WTC11 (cell line): ENCODE data around the gene SNAP47. TPM values are rescaled to one million over a fixed set of nuclear protein-coding genes. Genes with fewer than 3 reads are reported as not detected.

Source experiments
- ATAC-seq: fragments of 200-7000 bp; cut with Tn5 transposase; 2 replicates; pipeline ENCODE4 v1.10.0; 2021; ENCODE audit warnings: mild to moderate bottlenecking, moderate library complexity
- CTCF ChIA-PET: fragments of 300-600 bp; sonication (Branson Sonifier 250); formaldehyde crosslinking; loops from one replicate; lab custom pipeline; 2021; ENCODE audit warnings: antibody characterized with exemption; lab: Charles Lee
- POLR2A ChIA-PET: fragments of 350-600 bp; sonication (Branson Sonifier 250); formaldehyde crosslinking; loops from one replicate; lab custom pipeline; 2021; ENCODE audit warnings: antibody characterized with exemption; lab: Charles Lee
- DNase-seq: peaks from one replicate; pipeline ENCODE4 v3.0.0; 2021; ENCODE audit warnings: low spot score
- H3K27ac Mint-ChIP-seq: 2 replicates; pipeline ENCODE4 v1.8.0; 2021; ENCODE audit warnings: mixed read lengths
- H3K27me3 Mint-ChIP-seq: 2 replicates; pipeline ENCODE4 v1.8.0; 2021; ENCODE audit warnings: low read depth, mild to moderate bottlenecking, moderate library complexity, mixed read lengths
- H3K36me3 Mint-ChIP-seq: 2 replicates; pipeline ENCODE4 v1.8.0; 2021; ENCODE audit warnings: mixed read lengths
- H3K4me1 Mint-ChIP-seq: 2 replicates; pipeline ENCODE4 v1.8.0; 2022; ENCODE audit warnings: mixed read lengths
- H3K4me3 Mint-ChIP-seq: 2 replicates; pipeline ENCODE4 v1.8.0; 2021; ENCODE audit warnings: mild to moderate bottlenecking, moderate library complexity, mixed read lengths
- H3K9me3 Mint-ChIP-seq: 2 replicates; pipeline ENCODE4 v1.8.0; 2021; ENCODE audit warnings: mixed read lengths
- ELF4 ChIP-seq: sonication (generic); formaldehyde crosslinking; IDR thresholded peaks from 2 replicates; pipeline ENCODE4 v1.8.1; 2022; ENCODE audit warnings: low read depth, mild to moderate bottlenecking, moderate library complexity, missing genetic modification reagents
- ESRRA ChIP-seq: sonication (generic); formaldehyde crosslinking; IDR thresholded peaks from 2 replicates; pipeline ENCODE4 v1.8.1; 2022; ENCODE audit warnings: mild to moderate bottlenecking, missing genetic modification reagents, borderline replicate concordance
- FOXK1 ChIP-seq: sonication (generic); formaldehyde crosslinking; IDR thresholded peaks from 2 replicates; pipeline ENCODE4 v1.8.0; 2022; ENCODE audit warnings: mild to moderate bottlenecking, moderate library complexity, missing genetic modification reagents
- GABPB1 ChIP-seq: sonication (generic); formaldehyde crosslinking; IDR thresholded peaks from 2 replicates; pipeline ENCODE4 v1.8.1; 2023; ENCODE audit warnings: mild to moderate bottlenecking, missing genetic modification reagents
- GRHL2 ChIP-seq: fragments of 250-450 bp; sonication (Bioruptor Pico); IDR thresholded peaks from 2 replicates; pipeline ENCODE4 v1.8.0; 2022; ENCODE audit warnings: mild to moderate bottlenecking, moderate library complexity; ENCODE audit not compliant: insufficient replicate concordance, severe bottlenecking
- NFYB ChIP-seq: sonication (generic); formaldehyde crosslinking; conservative IDR thresholded peaks from 2 replicates; pipeline ENCODE4 v1.8.0; 2022; ENCODE audit warnings: low read depth, missing genetic modification reagents
- NR3C1 ChIP-seq: sonication (generic); formaldehyde crosslinking; conservative IDR thresholded peaks from 2 replicates; pipeline ENCODE4 v1.8.1; 2023; ENCODE audit warnings: low read depth, mild to moderate bottlenecking, missing genetic modification reagents
- SMAD4 ChIP-seq: sonication (generic); formaldehyde crosslinking; IDR thresholded peaks from 2 replicates; pipeline ENCODE4 v1.8.0; 2022; ENCODE audit warnings: mild to moderate bottlenecking, missing genetic modification reagents
- TEAD1 ChIP-seq: sonication (generic); formaldehyde crosslinking; IDR thresholded peaks from 2 replicates; pipeline ENCODE4 v1.8.0; 2022; ENCODE audit warnings: mild to moderate bottlenecking, missing genetic modification reagents
- TEAD4 ChIP-seq: sonication (generic); formaldehyde crosslinking; IDR thresholded peaks from 2 replicates; pipeline ENCODE4 v1.8.0; 2022; ENCODE audit warnings: mild to moderate bottlenecking, missing genetic modification reagents
- TP53 ChIP-seq: sonication (generic); formaldehyde crosslinking; IDR thresholded peaks from 2 replicates; pipeline ENCODE4 v1.8.1; 2023; ENCODE audit warnings: mild to moderate bottlenecking, missing genetic modification reagents
- ZNF121 ChIP-seq: sonication (generic); formaldehyde crosslinking; IDR thresholded peaks from 2 replicates; pipeline ENCODE4 v1.8.0; 2023; ENCODE audit warnings: missing genetic modification reagents
- ZNF263 ChIP-seq: sonication (generic); formaldehyde crosslinking; IDR thresholded peaks from 2 replicates; pipeline ENCODE4 v1.8.1; 2022; ENCODE audit warnings: low read depth, mild to moderate bottlenecking, moderate library complexity, missing genetic modification reagents
- ZNF396 ChIP-seq: fragments of 250-450 bp; sonication (Bioruptor Pico); IDR thresholded peaks from 2 replicates; pipeline ENCODE4 v1.8.0; 2021; ENCODE audit warnings: mild to moderate bottlenecking, moderate library complexity, borderline replicate concordance
- ZNF671 ChIP-seq: fragments of 250-450 bp; sonication (Bioruptor Pico); IDR thresholded peaks from 2 replicates; pipeline ENCODE4 v1.8.0; 2021; ENCODE audit warnings: mild to moderate bottlenecking
- total RNA-seq: library from RNA; stranded (reverse); gene quantifications from 3 replicates; pipeline ENCODE4 v1.2.3, GENCODE V29; 2021
- TF ChIP-seq, protein P1 (sequence below): fragments of 250-450 bp; sonication (Bioruptor Pico); IDR thresholded peaks from 2 replicates; pipeline ENCODE4 v1.9.0; 2021; ENCODE audit warnings: mild to moderate bottlenecking, borderline replicate concordance
- TF ChIP-seq, protein P2 (sequence below): sonication (generic); formaldehyde crosslinking; IDR thresholded peaks from 2 replicates; pipeline ENCODE4 v1.8.1; 2022; ENCODE audit warnings: low read depth, missing genetic modification reagents, borderline replicate concordance
- TF ChIP-seq, protein P3 (sequence below): sonication (generic); formaldehyde crosslinking; IDR thresholded peaks from 2 replicates; pipeline ENCODE4 v1.8.0; 2023; ENCODE audit warnings: missing genetic modification reagents, mild to moderate bottlenecking, borderline replicate concordance
- TF ChIP-seq, protein P4 (sequence below): sonication (generic); formaldehyde crosslinking; IDR thresholded peaks from 2 replicates; pipeline ENCODE4 v1.8.1; 2022; ENCODE audit warnings: missing genetic modification reagents, borderline replicate concordance

SNAP47 gene
- total RNA-seq, 1 experiment from 2014 or later: 50.8 TPM

DNA sequence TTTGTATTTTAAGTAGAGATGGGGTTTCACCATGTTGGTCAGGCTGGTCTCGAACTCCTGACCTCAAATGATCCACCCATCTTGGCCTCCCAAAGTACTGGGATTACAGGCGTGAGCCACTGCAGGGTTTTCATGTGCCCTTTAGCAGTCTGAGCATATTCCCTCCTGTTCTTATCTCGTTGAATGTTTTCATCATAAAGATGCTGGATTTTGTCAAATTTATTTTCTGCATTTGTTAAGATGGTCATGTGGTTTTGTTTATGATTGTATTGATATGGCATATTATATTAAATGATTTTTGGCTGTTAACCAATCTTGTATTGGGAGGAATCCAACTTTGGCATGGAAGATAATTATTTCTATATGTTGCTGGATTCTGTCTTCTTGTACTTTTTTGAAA lies 8.9 kb upstream of the SNAP47 start:
- ChIA-PET POLR2A (no interaction called here), CTCF (no interaction called here)
- ATAC-seq: no peak
- peaks cover 36% of the 10 kb centered on the region for H3K9me3 Mint-ChIP-seq
- TF ChIP-seq, protein P1, sequence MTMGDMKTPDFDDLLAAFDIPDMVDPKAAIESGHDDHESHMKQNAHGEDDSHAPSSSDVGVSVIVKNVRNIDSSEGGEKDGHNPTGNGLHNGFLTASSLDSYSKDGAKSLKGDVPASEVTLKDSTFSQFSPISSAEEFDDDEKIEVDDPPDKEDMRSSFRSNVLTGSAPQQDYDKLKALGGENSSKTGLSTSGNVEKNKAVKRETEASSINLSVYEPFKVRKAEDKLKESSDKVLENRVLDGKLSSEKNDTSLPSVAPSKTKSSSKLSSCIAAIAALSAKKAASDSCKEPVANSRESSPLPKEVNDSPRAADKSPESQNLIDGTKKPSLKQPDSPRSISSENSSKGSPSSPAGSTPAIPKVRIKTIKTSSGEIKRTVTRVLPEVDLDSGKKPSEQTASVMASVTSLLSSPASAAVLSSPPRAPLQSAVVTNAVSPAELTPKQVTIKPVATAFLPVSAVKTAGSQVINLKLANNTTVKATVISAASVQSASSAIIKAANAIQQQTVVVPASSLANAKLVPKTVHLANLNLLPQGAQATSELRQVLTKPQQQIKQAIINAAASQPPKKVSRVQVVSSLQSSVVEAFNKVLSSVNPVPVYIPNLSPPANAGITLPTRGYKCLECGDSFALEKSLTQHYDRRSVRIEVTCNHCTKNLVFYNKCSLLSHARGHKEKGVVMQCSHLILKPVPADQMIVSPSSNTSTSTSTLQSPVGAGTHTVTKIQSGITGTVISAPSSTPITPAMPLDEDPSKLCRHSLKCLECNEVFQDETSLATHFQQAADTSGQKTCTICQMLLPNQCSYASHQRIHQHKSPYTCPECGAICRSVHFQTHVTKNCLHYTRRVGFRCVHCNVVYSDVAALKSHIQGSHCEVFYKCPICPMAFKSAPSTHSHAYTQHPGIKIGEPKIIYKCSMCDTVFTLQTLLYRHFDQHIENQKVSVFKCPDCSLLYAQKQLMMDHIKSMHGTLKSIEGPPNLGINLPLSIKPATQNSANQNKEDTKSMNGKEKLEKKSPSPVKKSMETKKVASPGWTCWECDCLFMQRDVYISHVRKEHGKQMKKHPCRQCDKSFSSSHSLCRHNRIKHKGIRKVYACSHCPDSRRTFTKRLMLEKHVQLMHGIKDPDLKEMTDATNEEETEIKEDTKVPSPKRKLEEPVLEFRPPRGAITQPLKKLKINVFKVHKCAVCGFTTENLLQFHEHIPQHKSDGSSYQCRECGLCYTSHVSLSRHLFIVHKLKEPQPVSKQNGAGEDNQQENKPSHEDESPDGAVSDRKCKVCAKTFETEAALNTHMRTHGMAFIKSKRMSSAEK (CRISPR knock-in tag): no peak
- TF ChIP-seq GRHL2 (CRISPR knock-in tag): no peak
- TF ChIP-seq ZNF671 (CRISPR knock-in tag): no peak
- no peak for TF ChIP-seq FOXK1 (CRISPR knock-in tag)
- TF ChIP-seq ZNF121 (CRISPR knock-in tag): no peak
- TF ChIP-seq, protein P2, sequence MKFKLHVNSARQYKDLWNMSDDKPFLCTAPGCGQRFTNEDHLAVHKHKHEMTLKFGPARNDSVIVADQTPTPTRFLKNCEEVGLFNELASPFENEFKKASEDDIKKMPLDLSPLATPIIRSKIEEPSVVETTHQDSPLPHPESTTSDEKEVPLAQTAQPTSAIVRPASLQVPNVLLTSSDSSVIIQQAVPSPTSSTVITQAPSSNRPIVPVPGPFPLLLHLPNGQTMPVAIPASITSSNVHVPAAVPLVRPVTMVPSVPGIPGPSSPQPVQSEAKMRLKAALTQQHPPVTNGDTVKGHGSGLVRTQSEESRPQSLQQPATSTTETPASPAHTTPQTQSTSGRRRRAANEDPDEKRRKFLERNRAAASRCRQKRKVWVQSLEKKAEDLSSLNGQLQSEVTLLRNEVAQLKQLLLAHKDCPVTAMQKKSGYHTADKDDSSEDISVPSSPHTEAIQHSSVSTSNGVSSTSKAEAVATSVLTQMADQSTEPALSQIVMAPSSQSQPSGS (CRISPR knock-in tag): no peak
- no peak for TF ChIP-seq ZNF263
- TF ChIP-seq, protein P3, sequence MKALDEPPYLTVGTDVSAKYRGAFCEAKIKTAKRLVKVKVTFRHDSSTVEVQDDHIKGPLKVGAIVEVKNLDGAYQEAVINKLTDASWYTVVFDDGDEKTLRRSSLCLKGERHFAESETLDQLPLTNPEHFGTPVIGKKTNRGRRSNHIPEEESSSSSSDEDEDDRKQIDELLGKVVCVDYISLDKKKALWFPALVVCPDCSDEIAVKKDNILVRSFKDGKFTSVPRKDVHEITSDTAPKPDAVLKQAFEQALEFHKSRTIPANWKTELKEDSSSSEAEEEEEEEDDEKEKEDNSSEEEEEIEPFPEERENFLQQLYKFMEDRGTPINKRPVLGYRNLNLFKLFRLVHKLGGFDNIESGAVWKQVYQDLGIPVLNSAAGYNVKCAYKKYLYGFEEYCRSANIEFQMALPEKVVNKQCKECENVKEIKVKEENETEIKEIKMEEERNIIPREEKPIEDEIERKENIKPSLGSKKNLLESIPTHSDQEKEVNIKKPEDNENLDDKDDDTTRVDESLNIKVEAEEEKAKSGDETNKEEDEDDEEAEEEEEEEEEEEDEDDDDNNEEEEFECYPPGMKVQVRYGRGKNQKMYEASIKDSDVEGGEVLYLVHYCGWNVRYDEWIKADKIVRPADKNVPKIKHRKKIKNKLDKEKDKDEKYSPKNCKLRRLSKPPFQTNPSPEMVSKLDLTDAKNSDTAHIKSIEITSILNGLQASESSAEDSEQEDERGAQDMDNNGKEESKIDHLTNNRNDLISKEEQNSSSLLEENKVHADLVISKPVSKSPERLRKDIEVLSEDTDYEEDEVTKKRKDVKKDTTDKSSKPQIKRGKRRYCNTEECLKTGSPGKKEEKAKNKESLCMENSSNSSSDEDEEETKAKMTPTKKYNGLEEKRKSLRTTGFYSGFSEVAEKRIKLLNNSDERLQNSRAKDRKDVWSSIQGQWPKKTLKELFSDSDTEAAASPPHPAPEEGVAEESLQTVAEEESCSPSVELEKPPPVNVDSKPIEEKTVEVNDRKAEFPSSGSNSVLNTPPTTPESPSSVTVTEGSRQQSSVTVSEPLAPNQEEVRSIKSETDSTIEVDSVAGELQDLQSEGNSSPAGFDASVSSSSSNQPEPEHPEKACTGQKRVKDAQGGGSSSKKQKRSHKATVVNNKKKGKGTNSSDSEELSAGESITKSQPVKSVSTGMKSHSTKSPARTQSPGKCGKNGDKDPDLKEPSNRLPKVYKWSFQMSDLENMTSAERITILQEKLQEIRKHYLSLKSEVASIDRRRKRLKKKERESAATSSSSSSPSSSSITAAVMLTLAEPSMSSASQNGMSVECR (CRISPR knock-in tag): no peak
- no peak for TF ChIP-seq NR3C1 (CRISPR knock-in tag)
- no peak for TF ChIP-seq ELF4 (CRISPR knock-in tag)
- TF ChIP-seq ZNF396 (CRISPR knock-in tag): no peak
- TF ChIP-seq SMAD4 (CRISPR knock-in tag): no peak
- no peak for TF ChIP-seq TEAD1 (CRISPR knock-in tag)
- no peak for TF ChIP-seq GABPB1 (CRISPR knock-in tag)
- no peak for TF ChIP-seq ESRRA (CRISPR knock-in tag)
- peaks cover 40% of the 10 kb centered on the region for H3K4me1 Mint-ChIP-seq
- peaks cover 28% of the 10 kb centered on the region for H3K27me3 Mint-ChIP-seq
- DNase-seq: no peak
- peaks cover 32% of the 10 kb centered on the region for H3K36me3 Mint-ChIP-seq
- no peak overlapping the region for H3K4me3 Mint-ChIP-seq
- no peak overlapping the region for H3K27ac Mint-ChIP-seq

DNA sequence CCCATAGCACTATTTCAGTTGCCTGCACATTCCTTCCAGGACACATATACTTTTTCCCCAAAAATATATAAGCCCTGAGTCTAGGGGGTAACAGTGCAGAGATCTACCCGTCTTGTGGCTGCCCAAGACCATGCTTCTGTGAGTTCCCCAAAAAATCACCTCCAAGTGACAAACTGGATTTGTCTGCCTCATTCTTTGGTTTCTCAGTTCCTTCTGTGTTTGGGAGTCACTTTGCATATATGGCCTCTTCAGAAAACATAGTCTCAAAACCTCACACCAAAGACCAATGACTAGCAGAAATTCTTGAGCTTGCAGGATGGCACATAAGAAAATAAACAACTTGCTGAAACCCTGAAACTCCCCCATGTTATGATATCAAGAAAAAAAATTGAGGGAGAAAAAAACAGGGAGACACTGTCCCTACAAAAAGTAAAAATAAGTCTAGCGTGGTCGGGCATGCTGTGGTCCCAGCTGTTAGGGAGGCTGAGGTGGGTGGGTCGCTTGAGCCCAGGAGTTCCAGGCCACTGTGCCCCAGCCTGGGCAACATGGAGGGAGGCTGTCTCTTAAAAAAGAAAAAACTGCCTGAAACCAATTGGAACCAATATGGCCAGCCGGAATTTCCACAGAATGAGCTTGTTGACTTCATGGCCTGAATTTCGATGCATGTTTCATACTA lies 8.2 kb upstream of the SNAP47 start:
- DNase-seq (no peak), ATAC-seq (no peak)
- Mint-ChIP-seq H3K4me1 (peaks cover 40% of the 10 kb centered on the region), H3K27ac (no peak overlapping the region), H3K9me3 (peaks cover 29% of the 10 kb centered on the region), H3K27me3 (peaks cover 23% of the 10 kb centered on the region), H3K4me3 (peak overlapping the region; percentile 24; the same call in 1 of the 2 replicates), H3K36me3 (peaks cover 25% of the 10 kb centered on the region)
- POLR2A ChIA-PET: no interaction called here
- CTCF ChIA-PET: no interaction called here
- TF ChIP-seq, protein P3 (CRISPR knock-in tag): no peak
- TF ChIP-seq, protein P4, sequence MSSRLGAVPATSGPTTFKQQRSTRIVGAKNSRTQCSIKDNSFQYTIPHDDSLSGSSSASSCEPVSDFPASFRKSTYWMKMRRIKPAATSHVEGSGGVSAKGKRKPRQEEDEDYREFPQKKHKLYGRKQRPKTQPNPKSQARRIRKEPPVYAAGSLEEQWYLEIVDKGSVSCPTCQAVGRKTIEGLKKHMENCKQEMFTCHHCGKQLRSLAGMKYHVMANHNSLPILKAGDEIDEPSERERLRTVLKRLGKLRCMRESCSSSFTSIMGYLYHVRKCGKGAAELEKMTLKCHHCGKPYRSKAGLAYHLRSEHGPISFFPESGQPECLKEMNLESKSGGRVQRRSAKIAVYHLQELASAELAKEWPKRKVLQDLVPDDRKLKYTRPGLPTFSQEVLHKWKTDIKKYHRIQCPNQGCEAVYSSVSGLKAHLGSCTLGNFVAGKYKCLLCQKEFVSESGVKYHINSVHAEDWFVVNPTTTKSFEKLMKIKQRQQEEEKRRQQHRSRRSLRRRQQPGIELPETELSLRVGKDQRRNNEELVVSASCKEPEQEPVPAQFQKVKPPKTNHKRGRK: no peak
- TF ChIP-seq NFYB (CRISPR knock-in tag) (no peak), TEAD4 (CRISPR knock-in tag) (no peak), TP53 (CRISPR knock-in tag) (no peak)
